K562 (cell line): Measurements from ENCODE around the gene CDK11A. TPM values are rescaled to one million over a fixed set of nuclear protein-coding genes. Genes with fewer than 3 reads are reported as not detected.

Experiments used
- ATAC-seq: fragments of 200-7000 bp; cut with Tn5 transposase; 3 replicates; pipeline ENCODE4 v1.9.1; 2020; ENCODE audit warnings: moderate library complexity
- BruUV-seq: library from RNA; stranded (reverse); fragments of 400-500 nt; replicated peaks from 2 replicates; lab custom pipeline; 2021; lab: Mats Ljungman, UMichigan
- CTCF ChIA-PET: fragments of 300-600 bp; formaldehyde crosslinking; extraction: SDS; loops from one replicate; lab custom pipeline; 2021; ENCODE audit warnings: low intra/inter-chr PET ratio; lab: Yijun Ruan, JAX
- POLR2A ChIA-PET: fragments of 300-600, 350-650 bp; sonication (Branson Sonifier 250); formaldehyde crosslinking; extraction: SDS; loops from one replicate; lab custom pipeline; 2021; ENCODE audit warnings: antibody characterized with exemption, inconsistent platforms; lab: Yijun Ruan, JAX
- DNase-seq, 4 experiments: peaks; one replicate each; pipeline versions ENCODE4 v3.0.0 to v3.0.0-alpha.2; 2011 to 2018; ENCODE audit warnings: low spot score in 3 of 4, mixed read lengths in 3 of 4; ENCODE audit errors: extremely low read depth in 1 of 4
- FAIRE-seq: peaks from 2 replicates; lab custom pipeline; 2011; peaks lifted over from hg19 to GRCh38; lab: Jason Lieb, UNC
- H2AFZ ChIP-seq: 2 replicates; pipeline ENCODE4 v1.6.0; 2011; ENCODE audit warnings: low read depth, low read length, control low read depth, inconsistent platforms
- H3K27ac ChIP-seq: fragments of 200-600 bp; 3 replicates; pipeline ENCODE4 v1.8.0; 2011; ENCODE audit warnings: low read depth, mild to moderate bottlenecking, control low read depth, inconsistent platforms, low read length, moderate library complexity, mixed read lengths; ENCODE audit errors: extremely low read depth
- H3K27me3 ChIP-seq, 2 experiments: fragments of 300-600 bp in 1 of 2; 2 replicates in 1 of 2; 3 replicates in 1 of 2; pipeline versions ENCODE4 v1.6.0 to v1.8.0; 2011; ENCODE audit warnings: inconsistent platforms in 2 of 2, low read length in 2 of 2, mild to moderate bottlenecking in 1 of 2, mixed read lengths in 1 of 2, moderate library complexity in 1 of 2; ENCODE audit not compliant: control insufficient read depth in 2 of 2, insufficient read depth in 2 of 2
- H3K36me3 ChIP-seq: fragments of 300-600 bp; 3 replicates; pipeline ENCODE4 v1.8.0; 2011; ENCODE audit warnings: mild to moderate bottlenecking, low read length, inconsistent platforms; ENCODE audit not compliant: control insufficient read depth, insufficient read depth
- H3K4me1 ChIP-seq, 2 experiments: fragments of 200-600 bp in 1 of 2; replicated peaks in 1 of 2; 2 replicates in 1 of 2; 3 replicates in 1 of 2; pipeline versions ENCODE4 v1.5.1 to v1.8.0; 2011; ENCODE audit warnings: inconsistent platforms in 2 of 2, low read length in 2 of 2, mild to moderate bottlenecking in 1 of 2, mixed read lengths in 1 of 2, moderate library complexity in 1 of 2; ENCODE audit not compliant: control insufficient read depth in 2 of 2, insufficient read depth in 2 of 2
- H3K4me2 ChIP-seq: 2 replicates; pipeline ENCODE4 v1.6.1; 2011; ENCODE audit warnings: low read length, control low read depth, inconsistent platforms, mixed read lengths; ENCODE audit not compliant: insufficient read depth
- H3K4me3 ChIP-seq: fragments of 200-600 bp; sonication (generic), shearing (Covaris generic); 2 replicates; pipeline ENCODE4 v1.5.1; 2016; ENCODE audit warnings: control low read depth, inconsistent platforms
- H3K79me2 ChIP-seq: fragments of 200-600 bp; 3 replicates; pipeline ENCODE4 v1.8.0; 2011; ENCODE audit warnings: low read length, inconsistent platforms; ENCODE audit not compliant: control insufficient read depth, insufficient read depth
- H3K9ac ChIP-seq, 2 experiments: 2 replicates each; pipeline versions ENCODE4 v1.6.0 to v1.6.1; 2011; ENCODE audit warnings: low read depth in 2 of 2, low read length in 2 of 2, control low read depth in 1 of 2, inconsistent platforms in 1 of 2, mild to moderate bottlenecking in 1 of 2, mixed read lengths in 1 of 2; ENCODE audit not compliant: insufficient read depth in 1 of 2
- H3K9me1 ChIP-seq: one replicate; pipeline ENCODE4 v1.6.0; 2011; ENCODE audit warnings: inconsistent platforms, mild to moderate bottlenecking, low read length, moderate library complexity; ENCODE audit not compliant: control insufficient read depth, insufficient read depth
- H3K9me3 ChIP-seq: replicated peaks from 2 replicates; pipeline ENCODE4 v1.5.1; 2011; ENCODE audit warnings: low read depth, low read length, inconsistent platforms; ENCODE audit not compliant: control insufficient read depth, insufficient read depth
- H4K20me1 ChIP-seq: replicated peaks from 2 replicates; pipeline ENCODE4 v1.6.1; 2011; ENCODE audit warnings: low read length, inconsistent platforms, mixed read lengths; ENCODE audit not compliant: control insufficient read depth, insufficient read depth
- CC2D1A ChIP-seq: fragments of 450-650 bp; IDR thresholded peaks from 2 replicates; pipeline ENCODE4 v1.6.1; 2017; ENCODE audit warnings: mild to moderate bottlenecking
- ESRRA ChIP-seq: fragments of 450-650 bp; IDR thresholded peaks from 2 replicates; pipeline ENCODE4 v1.6.1; 2014; ENCODE audit warnings: low read depth, mild to moderate bottlenecking, moderate library complexity, borderline replicate concordance
- KLF16 ChIP-seq: IDR thresholded peaks from 2 replicates; pipeline ENCODE4 v1.6.1; 2016; ENCODE audit warnings: antibody characterized with exemption
- SRSF7 ChIP-seq: fragments of 200-400 bp; formaldehyde crosslinking; optimal IDR thresholded peaks from 2 replicates; pipeline ENCODE3; 2017; ENCODE audit warnings: mild to moderate bottlenecking, low read depth, low read length
- TAF1 ChIP-seq: IDR thresholded peaks from 2 replicates; pipeline ENCODE4 v1.6.1; 2011; ENCODE audit warnings: mild to moderate bottlenecking, low read length, moderate library complexity; ENCODE audit not compliant: insufficient read depth, control insufficient read depth, severe bottlenecking; ENCODE audit errors: extremely low read depth
- ZNF561 ChIP-seq: fragments of 450-650 bp; formaldehyde crosslinking; conservative IDR thresholded peaks from 2 replicates; pipeline ENCODE4 v1.4.0; 2020; ENCODE audit warnings: mild to moderate bottlenecking, moderate library complexity
- WGBS: fragments of 100-300 bp; shearing (Covaris generic); methylation state at CpG from one replicate; pipeline ENCODE4 v1.1.6; 2016; ENCODE audit warnings: low coverage, mixed read lengths; ENCODE audit not compliant: insufficient coverage; ENCODE audit errors: missing lambda C conversion rate; 5-methylcytosine and 5-hydroxymethylcytosine counted together
- in situ Hi-C: fragments of 300-500 bp; cut with MboI; formaldehyde crosslinking; loops from 4 replicates; pipeline ENCODE4 v1.15.0; 2018; ENCODE audit warnings: inconsistent platforms, mixed read lengths
- intact Hi-C: fragments of 100-400 bp; cut with micrococcal nuclease; formaldehyde crosslinking; loops from 2 replicates; pipeline ENCODE4 v1.14.2; 2022
- polyA plus RNA-seq, 8 experiments: library from polyadenylated mRNA; depleted of rRNA in 4 of 8; stranded (reverse) in 5 of 8; unstranded in 3 of 8; fragments of >200 nt; fragmentation: Nextera tagmentation in 2 of 8; fragmentation: Illumina TruSeq in 1 of 8; extraction: Ambion mirVana in 2 of 8; extraction: Trizol in 1 of 8; gene quantifications; 2 replicates each; pipeline versions ENCODE4 v1.2.1 to v1.2.3, GENCODE V29; 2011 to 2014; ENCODE audit warnings: inconsistent platforms in 1 of 8, missing spikeins in 1 of 8
- total RNA-seq, 7 experiments: library from RNA; depleted of rRNA in 6 of 7; stranded (reverse); fragments of >200 nt in 6 of 7; fragmentation: Illumina TruSeq in 2 of 7; extraction: Trizol in 2 of 7; gene quantifications; 2 replicates each; pipeline versions ENCODE4 v1.2.1 to v1.2.3, GENCODE V29; 2011 to 2021; ENCODE audit warnings: low replicate concordance in 1 of 7
- TF ChIP-seq, protein P1 (sequence below): sonication (generic); formaldehyde crosslinking; IDR thresholded peaks from 2 replicates; pipeline ENCODE4 v1.8.0; 2022; ENCODE audit warnings: missing genetic modification reagents, mild to moderate bottlenecking, borderline replicate concordance
- TF ChIP-seq, protein P2 (sequence below), 2 experiments: fragments of 450-650 bp in 1 of 2; sonication (generic) in 1 of 2; formaldehyde crosslinking in 1 of 2; IDR thresholded peaks; 2 replicates each; pipeline versions ENCODE4 v1.7.1 to v1.9.0; 2016 to 2022; ENCODE audit warnings: inconsistent platforms in 1 of 2, mild to moderate bottlenecking in 1 of 2, missing genetic modification reagents in 1 of 2

The CDK11A gene
- total and polyA plus RNA-seq, 9 of the 15 experiments (the other 6 are each of a cell fraction or from before 2014, with no cell fraction given): 4.5 to 71.0 (median 43.9) TPM

- TF ChIP-seq, protein P1, sequence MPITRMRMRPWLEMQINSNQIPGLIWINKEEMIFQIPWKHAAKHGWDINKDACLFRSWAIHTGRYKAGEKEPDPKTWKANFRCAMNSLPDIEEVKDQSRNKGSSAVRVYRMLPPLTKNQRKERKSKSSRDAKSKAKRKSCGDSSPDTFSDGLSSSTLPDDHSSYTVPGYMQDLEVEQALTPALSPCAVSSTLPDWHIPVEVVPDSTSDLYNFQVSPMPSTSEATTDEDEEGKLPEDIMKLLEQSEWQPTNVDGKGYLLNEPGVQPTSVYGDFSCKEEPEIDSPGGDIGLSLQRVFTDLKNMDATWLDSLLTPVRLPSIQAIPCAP: no peak
- no peak for TF ChIP-seq ZNF561 (CRISPR knock-in tag)
- no peak for TF ChIP-seq SRSF7
- TF ChIP-seq TAF1: peak; percentile 17
- 0 out of 2 replicates have a peak, but pooled peaks have one; percentile 29 for TF ChIP-seq KLF16
- peak; percentile 79; the same call in 1 of the 2 replicates for TF ChIP-seq ESRRA
- TF ChIP-seq CC2D1A: no peak
- TF ChIP-seq, all 486 proteins: peak for 171
Measured at GRCh38 chr1:1758692-1759455, 34.7 kb upstream of the CDK11A start (continued).

GRCh38 chr1:1758059-1758621, 34.0 kb upstream of the CDK11A start:
- peak overlapping the region; percentile 87 for H3K27ac ChIP-seq
- H3K79me2 ChIP-seq: peaks cover 48% of the 10 kb centered on the region
- H3K9me1 ChIP-seq: peaks cover 9% of the 10 kb centered on the region
- 93% methylated on average over 27 of the region's 27 CpGs for WGBS
- H4K20me1 ChIP-seq: 0 out of 2 replicates have a peak, but pooled peaks cover 5% of the 10 kb centered on the region
- H3K4me1 ChIP-seq: peaks cover 16 to 59% of the 10 kb centered on the region in 2 experiments
- ATAC-seq (no peak), FAIRE-seq (no peak), DNase-seq (peak in 2 of 4 experiments; percentile 24 to 25)
- H3K36me3 ChIP-seq: peaks cover 98% of the 10 kb centered on the region
- no peak overlapping the region for H3K4me3 ChIP-seq
- H3K9ac ChIP-seq: peak overlapping the region; percentile 65 to 78
- H2AFZ ChIP-seq: no peak overlapping the region
- intact Hi-C loops: loop anchor here (2.0 kb wide), 1 partner anchor 21 kb away; the partner anchor contains the start of gene NADK
- ChIA-PET CTCF (no interaction called here), POLR2A (interaction anchor here (0.5 to 2.1 kb wide), 8 partner anchors 11 to 355 kb away, joined by 3 to 11 read pairs (median 3); no protein-coding TSS in a partner anchor)
- TSS peak; percentile 35 for BruUV-seq
- H3K4me2 ChIP-seq: peak overlapping the region; percentile 71
- H3K27me3 ChIP-seq: no peaks in the 10 kb centered on the region
- H3K9me3 ChIP-seq: no peaks in the 10 kb centered on the region
- in situ Hi-C loops: no loop called here
- TF ChIP-seq, protein P2, sequence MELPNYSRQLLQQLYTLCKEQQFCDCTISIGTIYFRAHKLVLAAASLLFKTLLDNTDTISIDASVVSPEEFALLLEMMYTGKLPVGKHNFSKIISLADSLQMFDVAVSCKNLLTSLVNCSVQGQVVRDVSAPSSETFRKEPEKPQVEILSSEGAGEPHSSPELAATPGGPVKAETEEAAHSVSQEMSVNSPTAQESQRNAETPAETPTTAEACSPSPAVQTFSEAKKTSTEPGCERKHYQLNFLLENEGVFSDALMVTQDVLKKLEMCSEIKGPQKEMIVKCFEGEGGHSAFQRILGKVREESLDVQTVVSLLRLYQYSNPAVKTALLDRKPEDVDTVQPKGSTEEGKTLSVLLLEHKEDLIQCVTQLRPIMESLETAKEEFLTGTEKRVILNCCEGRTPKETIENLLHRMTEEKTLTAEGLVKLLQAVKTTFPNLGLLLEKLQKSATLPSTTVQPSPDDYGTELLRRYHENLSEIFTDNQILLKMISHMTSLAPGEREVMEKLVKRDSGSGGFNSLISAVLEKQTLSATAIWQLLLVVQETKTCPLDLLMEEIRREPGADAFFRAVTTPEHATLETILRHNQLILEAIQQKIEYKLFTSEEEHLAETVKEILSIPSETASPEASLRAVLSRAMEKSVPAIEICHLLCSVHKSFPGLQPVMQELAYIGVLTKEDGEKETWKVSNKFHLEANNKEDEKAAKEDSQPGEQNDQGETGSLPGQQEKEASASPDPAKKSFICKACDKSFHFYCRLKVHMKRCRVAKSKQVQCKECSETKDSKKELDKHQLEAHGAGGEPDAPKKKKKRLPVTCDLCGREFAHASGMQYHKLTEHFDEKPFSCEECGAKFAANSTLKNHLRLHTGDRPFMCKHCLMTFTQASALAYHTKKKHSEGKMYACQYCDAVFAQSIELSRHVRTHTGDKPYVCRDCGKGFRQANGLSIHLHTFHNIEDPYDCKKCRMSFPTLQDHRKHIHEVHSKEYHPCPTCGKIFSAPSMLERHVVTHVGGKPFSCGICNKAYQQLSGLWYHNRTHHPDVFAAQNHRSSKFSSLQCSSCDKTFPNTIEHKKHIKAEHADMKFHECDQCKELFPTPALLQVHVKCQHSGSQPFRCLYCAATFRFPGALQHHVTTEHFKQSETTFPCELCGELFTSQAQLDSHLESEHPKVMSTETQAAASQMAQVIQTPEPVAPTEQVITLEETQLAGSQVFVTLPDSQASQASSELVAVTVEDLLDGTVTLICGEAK (IDR thresholded peaks at IDR 0.05): peak; percentile 15; the same call in 1 of the 2 replicates
- TF ChIP-seq, protein P2 (CRISPR knock-in tag; IDR thresholded peaks at IDR 0.05): no peak
